ENCODE data around the gene OR2V1.
"Not testable (repeated sequence)": the region's sequence is repeated elsewhere in the genome, so short reads cannot be mapped to it uniquely, and the experiment has no call there.

OR2V1 gene

DNA sequence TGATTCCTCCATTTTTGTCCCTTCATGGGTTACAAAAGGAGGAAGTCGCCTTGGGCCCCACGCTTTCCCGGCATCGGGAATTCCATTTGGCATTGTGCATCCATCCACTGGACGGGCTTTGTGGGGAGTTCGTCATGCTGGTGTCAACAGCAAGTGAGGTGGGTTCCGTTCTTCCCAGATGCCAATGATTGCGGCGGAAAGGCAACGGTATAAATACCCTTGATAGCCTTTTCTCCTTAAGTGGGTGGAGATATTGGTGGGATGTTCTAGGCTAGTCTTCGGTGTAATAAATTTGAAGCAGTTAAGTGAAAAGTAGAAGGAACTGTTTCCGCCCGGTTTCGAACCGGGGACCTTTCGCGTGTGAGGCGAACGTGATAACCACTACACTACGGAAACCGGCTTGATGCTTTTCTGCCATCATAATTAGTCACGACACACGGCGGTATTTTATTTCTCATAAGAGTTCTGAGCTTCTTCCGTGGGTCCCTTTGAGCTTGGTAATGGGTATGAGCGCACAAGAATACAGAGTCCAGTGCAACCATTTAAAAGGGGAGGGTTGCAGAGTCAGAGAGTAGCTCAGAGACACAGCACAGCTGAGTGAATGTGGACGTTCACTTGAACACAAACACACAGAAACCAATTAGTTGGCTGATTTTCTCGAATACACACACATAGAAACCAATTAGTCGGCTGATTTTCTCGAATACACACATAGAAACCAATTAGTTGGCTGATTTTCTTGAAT is 28.9 kb downstream of the OR2V1 start:
- DNase-seq: not testable (repeated sequence)

DNA sequence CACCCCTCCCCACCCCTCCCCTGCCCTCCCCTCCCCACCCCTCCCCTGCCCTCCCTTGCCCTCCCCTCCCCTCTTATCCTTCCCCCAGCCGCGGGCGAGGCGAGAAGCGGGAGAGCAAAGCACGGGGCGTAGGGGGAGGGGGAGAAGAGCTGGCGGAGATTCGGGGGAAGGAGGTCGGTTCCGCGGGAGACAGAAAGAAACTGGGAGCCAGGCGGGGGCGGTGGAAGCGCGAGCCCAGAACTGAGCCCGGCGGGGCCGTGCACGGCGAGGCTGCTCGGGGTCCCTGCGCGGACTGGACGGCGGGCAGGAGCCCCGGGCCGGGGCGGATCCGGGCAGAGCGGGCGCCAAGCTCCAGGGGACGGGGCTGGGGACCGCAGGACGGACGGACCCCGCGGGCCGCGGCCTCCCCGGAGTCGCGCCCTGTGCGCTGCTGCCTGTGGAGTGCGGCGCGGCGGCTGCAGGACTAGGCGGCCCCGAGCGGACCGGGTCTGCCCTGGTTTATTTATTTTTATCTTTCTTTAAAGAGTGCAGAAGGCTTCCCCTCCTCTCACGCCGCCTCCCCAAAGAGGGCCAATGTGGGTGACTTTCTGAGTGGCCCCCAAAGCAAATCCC is 29.8 kb downstream of the OR2V1 start:
- not testable (repeated sequence) for DNase-seq

DNA sequence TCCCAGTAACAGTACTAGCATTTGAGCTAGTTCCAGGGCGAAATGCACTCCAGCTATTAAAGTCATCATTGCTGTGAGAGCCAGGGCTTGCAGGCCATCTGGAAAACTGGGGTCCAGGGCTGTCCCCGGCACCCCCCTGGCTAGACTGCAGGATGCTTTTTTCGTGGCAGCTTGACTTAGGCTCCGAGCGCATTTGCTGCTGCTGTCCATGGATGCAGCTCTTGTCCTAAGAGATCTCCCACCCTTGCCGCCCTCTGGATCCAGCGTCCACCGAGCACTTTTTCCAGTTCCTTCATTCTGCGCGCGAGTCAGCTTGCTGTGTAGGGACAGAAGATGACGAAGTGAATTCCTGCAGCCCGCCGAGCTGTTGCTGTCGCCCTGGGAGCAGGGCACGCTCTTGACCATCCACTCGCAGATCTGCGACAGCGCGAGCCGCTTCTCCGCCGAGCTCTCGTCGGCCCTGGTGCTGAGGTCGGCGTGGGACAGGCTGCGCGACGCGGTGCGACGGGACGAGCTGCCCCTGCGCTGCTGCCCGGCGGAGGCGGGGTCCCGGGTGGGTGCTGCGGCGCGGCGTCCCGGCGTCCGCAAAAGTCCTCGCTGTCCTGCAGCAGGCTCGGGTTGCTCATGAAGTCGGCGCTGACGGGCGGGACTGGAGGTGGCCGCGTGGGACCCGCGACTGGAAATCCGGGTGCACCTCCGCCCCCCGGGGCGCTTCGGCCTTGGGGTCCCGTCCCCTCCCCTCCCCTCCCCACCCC is 30.7 kb downstream of the OR2V1 start:
- DNase-seq: no peak

DNA sequence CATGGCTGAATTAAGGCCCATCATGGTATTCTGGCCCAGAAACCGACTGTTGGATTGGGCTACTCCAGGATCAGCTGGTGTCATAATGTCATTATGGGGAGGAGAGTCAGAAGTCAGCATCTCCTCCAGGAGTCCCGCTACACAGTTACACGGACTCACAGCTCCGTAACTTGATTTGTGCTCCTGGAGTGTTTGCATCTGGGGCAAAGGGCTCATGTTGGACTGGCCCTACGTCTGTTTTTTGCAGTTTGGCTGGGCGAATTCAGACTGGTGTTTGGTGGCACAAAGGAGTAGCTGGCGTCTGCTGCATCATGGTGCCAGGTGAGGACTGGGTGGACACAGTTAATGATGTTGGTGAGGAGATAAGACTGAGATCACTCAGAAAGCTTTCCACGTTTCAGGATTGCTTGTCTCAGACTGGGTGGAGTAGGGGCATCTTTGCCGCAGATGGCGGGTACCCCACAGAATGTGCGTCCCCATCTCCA is 31.3 kb downstream of the OR2V1 start:
- no peak for DNase-seq

DNA sequence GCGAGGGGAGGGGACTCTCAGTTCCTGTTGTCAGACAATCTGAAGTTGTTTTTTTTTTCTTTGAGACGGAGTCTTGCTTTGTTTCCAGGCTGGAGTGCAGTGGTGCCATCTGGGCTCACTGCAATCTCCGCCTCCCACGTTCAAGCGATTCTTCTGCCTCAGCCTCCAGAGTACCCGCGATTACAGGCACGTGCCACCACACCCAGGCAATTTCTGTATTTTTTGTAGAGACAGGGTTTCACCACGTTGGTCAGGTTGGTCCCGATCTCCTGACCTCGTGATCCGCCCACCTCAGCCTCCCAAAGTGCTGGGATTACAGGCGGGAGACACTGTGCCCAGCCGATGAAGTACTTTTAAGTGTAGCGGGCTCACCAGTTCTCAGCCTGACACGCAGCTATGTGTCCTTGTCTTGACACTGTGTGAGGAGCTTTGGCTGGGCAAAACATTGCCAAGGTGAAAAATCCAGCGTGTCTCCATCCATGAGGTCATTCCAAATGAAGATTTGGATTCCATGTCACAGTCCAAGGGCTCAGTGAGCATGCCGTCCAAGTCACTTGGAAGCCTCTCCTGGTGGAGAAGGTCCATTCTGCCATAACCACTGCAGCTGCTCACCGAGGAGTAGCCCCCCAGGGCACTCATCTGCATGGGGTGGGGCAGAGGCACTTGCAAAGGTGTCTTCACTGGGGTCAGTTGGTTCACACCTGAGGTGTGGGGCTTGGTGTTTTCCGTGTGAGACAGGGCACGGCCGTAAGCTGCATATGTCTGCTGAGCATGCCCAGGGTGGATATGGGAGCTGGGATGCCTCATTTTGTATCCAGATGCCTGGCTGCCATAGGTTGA is 32.0 kb downstream of the OR2V1 start:
- no peak for DNase-seq

DNA sequence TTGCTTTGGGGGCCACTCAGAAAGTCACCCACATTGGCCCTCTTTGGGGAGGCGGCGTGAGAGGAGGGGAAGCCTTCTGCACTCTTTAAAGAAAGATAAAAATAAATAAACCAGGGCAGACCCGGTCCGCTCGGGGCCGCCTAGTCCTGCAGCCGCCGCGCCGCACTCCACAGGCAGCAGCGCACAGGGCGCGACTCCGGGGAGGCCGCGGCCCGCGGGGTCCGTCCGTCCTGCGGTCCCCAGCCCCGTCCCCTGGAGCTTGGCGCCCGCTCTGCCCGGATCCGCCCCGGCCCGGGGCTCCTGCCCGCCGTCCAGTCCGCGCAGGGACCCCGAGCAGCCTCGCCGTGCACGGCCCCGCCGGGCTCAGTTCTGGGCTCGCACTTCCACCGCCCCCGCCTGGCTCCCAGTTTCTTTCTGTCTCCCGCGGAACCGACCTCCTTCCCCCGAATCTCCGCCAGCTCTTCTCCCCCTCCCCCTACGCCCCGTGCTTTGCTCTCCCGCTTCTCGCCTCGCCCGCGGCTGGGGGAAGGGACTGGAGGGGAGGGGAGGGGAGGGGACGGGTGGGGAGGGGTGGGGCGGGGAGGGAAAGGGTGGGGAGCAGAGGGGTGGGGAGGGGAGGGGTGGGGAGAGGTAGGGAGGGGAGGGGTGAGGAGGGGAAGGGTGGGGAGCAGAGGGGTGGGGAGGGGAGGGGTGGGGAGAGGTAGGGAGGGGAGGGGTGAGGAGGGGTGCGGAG is 33.0 kb downstream of the OR2V1 start:
- not testable (repeated sequence) for DNase-seq

DNA sequence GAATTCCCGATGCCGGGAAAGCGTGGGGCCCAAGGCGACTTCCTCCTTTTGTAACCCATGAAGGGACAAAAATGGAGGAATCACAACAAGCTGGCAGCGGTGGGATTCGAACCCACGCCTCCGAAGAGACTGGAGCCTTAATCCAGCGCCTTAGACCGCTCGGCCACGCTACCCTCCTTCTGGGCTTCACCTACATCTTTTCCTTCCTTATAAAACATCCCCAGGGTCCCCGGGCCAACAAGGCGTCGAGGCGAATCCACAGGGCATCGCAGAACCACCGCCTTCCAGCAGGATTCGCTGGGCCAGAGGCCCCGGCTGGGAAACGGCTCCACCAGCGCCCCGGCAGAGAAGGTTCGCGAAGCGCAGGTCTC is 33.6 kb downstream of the OR2V1 start:
- DNase-seq: not testable (repeated sequence)

DNA sequence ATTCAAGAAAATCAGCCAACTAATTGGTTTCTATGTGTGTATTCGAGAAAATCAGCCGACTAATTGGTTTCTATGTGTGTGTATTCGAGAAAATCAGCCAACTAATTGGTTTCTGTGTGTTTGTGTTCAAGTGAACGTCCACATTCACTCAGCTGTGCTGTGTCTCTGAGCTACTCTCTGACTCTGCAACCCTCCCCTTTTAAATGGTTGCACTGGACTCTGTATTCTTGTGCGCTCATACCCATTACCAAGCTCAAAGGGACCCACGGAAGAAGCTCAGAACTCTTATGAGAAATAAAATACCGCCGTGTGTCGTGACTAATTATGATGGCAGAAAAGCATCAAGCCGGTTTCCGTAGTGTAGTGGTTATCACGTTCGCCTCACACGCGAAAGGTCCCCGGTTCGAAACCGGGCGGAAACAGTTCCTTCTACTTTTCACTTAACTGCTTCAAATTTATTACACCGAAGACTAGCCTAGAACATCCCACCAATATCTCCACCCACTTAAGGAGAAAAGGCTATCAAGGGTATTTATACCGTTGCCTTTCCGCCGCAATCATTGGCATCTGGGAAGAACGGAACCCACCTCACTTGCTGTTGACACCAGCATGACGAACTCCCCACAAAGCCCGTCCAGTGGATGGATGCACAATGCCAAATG is 34.1 kb downstream of the OR2V1 start:
- not testable (repeated sequence) for DNase-seq

DNA sequence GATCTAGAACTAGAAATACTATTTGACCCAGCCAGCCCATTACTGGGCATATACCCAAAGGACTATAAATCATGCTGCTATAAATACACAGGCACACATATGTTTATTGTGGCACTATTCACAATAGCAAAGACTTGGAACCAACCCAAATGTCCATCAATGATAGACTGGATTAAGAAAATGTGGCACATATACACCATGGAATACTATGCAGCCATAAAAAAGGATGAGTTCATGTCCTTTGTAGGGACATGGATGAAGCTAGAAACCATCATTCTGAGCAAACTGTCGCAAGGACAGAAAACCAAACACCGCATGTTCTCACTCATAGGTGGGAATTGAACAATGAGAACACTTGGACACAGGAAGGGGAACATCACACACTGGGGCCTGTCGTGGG is 35.8 kb downstream of the OR2V1 start:
- DNase-seq: not testable (repeated sequence)

DNA sequence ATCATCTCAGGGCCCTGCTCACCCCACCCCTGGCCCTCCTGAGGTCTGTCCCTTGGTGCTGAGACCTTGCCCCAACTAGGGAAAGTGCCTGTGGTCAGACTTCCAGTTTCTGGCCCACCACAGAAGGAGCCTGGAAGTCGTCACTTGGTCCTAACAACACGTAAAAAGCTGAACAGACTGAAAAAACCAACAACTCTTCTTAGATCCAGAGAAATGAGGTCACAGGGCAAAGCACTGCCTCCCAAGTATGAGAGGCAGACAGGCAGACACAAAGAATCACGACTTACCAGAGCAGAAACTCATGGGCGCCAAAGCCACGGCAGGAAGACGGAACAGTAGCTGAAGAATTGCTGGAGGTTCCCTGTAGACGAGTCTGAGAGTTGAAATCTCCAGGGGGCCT is 38.5 kb downstream of the OR2V1 start:
- no peak for DNase-seq

DNA sequence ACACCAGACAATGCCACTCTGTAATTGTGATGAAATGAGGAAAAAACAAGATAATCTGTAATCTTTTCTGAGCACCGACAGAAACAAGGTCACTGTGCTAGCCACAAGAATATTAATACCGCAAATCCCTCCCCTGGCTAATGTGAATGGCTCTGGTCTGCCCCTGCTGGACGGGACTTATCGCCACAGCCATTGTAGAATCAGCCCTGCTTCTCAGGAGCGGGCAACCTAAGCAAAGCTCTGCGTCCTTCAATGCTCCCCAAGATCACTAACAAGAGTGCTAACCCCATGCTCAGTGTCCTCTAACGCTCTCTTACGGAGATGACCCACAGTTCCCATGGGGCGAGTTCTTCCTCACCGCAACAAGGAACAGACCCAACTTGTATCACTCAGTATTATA is 42.7 kb downstream of the OR2V1 start:
- DNase-seq: no peak

DNA sequence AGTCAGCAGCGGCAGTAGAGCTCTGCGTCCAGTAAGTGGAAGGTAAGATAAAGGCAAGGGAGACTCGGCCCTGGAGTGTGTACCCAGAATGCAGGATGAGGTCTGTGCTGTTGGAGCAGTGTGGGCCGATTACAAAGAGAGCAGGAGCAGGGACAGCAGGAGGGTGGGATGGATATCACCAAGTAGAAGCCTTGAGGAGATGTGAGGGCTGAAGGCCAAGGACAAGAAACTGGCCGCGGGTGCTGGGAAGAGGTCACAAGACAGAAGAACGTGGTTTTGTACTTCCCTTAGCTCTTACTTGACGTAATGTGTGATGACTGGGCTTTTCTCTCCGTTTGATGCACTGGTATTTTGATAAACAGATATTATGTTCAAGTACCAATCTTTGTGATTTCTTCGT is 43.7 kb downstream of the OR2V1 start:
- no peak for DNase-seq

DNA sequence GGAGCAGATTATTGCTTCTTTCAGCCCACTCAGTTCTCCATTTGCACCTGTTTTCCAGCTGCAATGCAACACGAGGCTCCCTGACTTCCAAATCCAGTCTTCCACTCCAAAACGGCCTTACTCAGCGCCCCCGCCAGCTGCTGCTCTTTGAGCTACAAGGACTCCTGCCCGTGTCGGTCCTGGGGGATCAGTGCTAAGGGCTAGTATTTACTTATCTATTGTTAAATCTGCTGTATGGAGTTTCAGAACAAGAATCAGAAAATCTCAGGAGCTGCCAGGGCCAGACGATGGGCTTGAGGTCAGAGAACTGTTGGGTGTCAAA is 44.1 kb downstream of the OR2V1 start:
- DNase-seq: no peak

DNA sequence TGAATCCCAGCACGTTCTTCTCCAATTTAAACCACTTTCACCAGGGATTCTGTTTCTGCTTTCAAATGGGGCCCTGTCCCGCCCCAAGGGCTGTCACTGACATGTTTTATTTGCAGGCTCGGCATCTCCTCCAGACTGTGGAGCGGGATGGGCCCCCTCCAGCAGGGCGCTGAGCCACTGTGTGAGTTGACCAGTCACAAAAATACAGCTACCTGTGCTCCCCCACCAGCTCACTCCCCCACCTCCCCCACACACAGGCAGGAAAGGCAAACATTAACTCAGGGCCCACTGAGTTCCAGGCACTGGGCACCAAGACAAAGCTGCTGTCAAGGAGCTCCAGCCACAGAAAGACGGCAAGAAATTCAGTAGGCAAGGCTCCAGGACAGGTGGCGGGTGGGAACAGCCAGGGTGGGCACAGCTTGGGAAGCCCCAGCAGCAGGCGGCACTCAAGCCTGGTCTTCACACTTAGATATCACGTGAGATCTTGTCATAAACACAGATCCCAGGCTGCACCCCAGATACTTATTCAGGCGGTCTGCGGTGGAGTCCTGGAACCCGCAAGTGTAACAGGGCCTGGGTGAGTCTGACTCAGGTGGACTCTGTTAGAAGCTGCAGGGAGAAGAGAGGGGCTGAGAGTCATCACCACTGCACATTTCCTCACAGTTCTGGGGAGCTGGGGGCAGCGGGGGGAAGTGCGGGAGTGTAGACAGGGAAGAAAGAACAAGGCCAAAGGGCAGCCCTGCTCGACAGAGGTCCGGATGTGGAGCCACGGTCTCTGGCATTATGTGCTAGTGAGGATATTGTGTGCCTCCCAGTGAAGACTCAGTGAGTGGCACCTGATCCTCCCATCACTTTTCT is 44.7 kb downstream of the OR2V1 start:
- no peak for DNase-seq

DNA sequence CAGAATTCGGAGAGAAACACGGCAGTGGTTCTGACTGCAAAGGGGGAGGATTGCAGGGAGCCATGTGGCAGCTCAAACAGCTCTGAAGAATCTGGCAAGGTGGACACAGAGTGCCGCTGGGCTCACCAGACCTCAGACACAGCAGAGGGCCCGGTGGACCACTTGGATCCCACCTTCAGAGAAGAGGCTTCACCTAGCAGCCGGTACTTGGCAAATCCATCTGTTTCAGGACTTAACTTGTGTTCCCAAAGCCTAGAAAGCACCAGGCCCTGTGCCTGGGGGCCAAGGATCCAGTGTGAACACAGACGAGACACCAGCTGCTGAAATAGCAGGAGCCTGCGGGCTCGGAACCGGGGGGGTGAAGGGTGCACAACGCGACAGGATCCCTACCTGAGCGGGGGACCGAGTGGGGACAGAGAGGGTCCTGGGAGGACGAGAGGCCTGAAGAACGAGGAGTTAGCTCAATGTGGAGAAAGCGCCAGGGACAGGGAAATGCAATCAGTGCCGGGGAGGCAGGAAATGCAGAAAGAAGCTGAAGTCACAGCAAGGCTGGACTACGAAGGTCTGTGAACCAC is 46.3 kb downstream of the OR2V1 start:
- no peak for DNase-seq

DNA sequence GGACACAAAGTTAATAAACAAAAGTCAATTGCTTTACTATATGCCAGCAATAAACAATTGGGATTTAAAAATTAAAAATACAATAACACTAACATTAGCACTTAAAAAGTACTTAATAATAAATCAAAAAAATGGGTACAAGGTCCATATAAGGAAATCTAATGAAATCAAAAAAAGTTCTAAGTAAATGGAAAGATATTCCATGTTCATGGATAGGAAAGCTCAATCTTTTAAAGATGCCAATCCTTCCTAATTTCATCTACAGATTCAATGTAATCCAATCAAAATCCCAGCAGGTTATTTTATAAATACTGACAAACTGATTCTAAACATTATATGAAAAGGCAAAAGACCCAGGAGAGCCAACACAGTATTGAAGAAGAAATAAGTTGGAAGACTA is 49.0 kb downstream of the OR2V1 start:
- no peak for DNase-seq

DNA sequence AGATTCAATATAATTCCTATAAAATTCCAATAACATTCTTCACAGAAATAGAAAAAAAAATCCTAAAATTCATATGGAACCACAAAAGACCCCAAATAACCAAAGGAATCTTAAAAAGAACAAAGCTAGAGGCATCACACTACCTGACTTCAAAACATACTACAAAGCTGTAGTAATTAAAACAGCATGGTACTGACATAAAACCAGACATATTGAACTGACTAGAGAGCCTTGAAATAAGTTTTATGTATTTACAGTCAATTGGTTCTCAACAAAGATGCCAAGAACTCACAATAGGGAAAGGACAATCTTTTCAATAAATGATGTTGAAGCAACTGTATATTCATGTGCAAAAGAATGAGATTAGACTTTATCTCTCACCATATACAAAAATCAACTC is 54.0 kb downstream of the OR2V1 start:
- DNase-seq: no peak
